Choroid plexus epithelial cell (primary cell): ENCODE data around the gene PPP1CA.
A peak's percentile ranks its signal among the peaks of the same experiment; 100 is the strongest.
"Not testable (repeated sequence)": the region's sequence is repeated elsewhere in the genome, so short reads cannot be mapped to it uniquely, and the experiment has no call there.

Experiments
- DNase-seq: peaks from one replicate; pipeline ENCODE4 v3.0.0-alpha.2; 2010; ENCODE audit warnings: low read depth
- H3K4me3 ChIP-seq: 2 replicates; pipeline ENCODE4 v1.5.1; 2011; ENCODE audit warnings: low read depth, mild to moderate bottlenecking, control low read depth, low read length, moderate library complexity
- CTCF ChIP-seq: conservative IDR thresholded peaks from 2 replicates; pipeline ENCODE4 v1.5.1; 2011; ENCODE audit warnings: low read depth, mild to moderate bottlenecking, control low read depth, inconsistent platforms, low read length, moderate library complexity

The PPP1CA gene

GRCh38 chr11:67432655-67433349 lies 31.1 kb upstream of the PPP1CA start:
- no peak overlapping the region for H3K4me3 ChIP-seq
- no peak for TF ChIP-seq CTCF
- no peak for DNase-seq

GRCh38 chr11:67431346-67432249 lies 29.9 kb upstream of the PPP1CA start:
- no peak for DNase-seq
- no peak for TF ChIP-seq CTCF
- no peak overlapping the region for H3K4me3 ChIP-seq

- no peak for TF ChIP-seq CTCF
- no peak overlapping the region for H3K4me3 ChIP-seq
- DNase-seq: no peak
Observed at GRCh38 chr11:67429722-67430121, 28.1 kb upstream of the PPP1CA start.

GRCh38 chr11:67429038-67429668 lies 27.5 kb upstream of the PPP1CA start:
- no peak for TF ChIP-seq CTCF
- H3K4me3 ChIP-seq: peak overlapping the region; percentile 95
- DNase-seq: no peak

GRCh38 chr11:67428052-67429001 lies 26.7 kb upstream of the PPP1CA start, which contains the start of gene RPS6KB2:
Gene RPS6KB2 (plus strand): TSS chr11:67428494. CDS start chr11:67428546, 52 bp downstream.
- peak; percentile 99 for DNase-seq
- no peak for TF ChIP-seq CTCF
- peak within 1 kb of the TSS; percentile 95 for H3K4me3 ChIP-seq

GRCh38 chr11:67427364-67427859 lies 25.8 kb upstream of the PPP1CA start:
- peak overlapping the region; percentile 95 for H3K4me3 ChIP-seq
- not testable (repeated sequence) for DNase-seq
